T47D (cell line): Measurements from ENCODE around the gene LAMB4.

Source experiments
- DNase-seq, 2 experiments: peaks; one replicate each; pipeline versions ENCODE4 v3.0.0 to v3.0.0-alpha.2; 2011 to 2012; ENCODE audit warnings: low read depth in 1 of 2, low spot score in 1 of 2
- JUND ChIP-seq: IDR thresholded peaks from 2 replicates; pipeline ENCODE4 v1.6.1; 2012; ENCODE audit warnings: low read depth
- in situ Hi-C: cut with HindIII; loops from 2 replicates; pipeline ENCODE4 v1.10.0; 2016; ENCODE audit warnings: low sequenced_read_pairs, low pct_unique_long_range_greater_than_20kb

Gene LAMB4

DNA sequence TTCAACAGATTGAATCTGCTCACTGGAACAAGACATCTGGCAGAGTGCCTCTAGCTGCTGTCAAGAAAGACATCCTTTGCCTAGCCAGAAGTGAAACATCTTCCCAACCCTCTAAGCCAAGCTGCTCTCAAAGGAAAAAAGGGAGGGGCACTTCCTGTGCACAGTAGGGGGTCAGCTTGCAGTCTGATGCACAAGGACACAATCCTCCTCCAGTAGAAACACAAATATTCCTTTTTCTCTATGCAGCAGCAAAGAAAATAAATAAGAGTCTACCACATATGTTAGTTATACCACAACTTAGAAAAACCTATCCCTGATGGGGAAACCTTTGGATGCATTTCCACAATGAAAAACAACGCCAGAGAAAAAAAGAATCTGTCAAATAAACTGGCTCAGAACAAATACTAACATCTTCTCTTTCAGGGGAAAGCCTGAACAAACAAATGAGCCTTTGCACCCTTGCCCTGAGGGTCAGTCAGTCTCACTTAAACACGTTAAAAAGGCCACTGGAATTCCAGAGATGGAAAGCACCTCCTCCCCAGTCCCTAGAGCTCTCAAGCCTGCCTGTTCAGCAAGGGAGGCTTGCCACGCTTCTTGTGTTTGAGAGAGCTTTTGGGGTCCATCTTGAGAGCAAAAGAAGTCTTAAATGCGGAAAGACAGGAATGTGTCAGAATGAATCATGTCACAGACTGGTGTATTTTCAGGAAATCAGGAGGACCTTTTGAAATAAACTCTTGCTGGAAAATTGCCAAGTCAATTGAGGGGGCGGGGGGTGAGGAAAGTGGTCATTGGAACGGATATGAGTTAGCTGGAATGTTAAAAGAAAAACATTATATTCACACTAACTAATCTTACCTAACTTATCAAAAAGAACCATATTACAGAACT, 134.7 kb downstream of the LAMB4 start:
- DNase-seq: peak in 1 of 2 experiments; percentile 67
- TF ChIP-seq JUND: no peak
- in situ Hi-C loops: no loop called here

DNA sequence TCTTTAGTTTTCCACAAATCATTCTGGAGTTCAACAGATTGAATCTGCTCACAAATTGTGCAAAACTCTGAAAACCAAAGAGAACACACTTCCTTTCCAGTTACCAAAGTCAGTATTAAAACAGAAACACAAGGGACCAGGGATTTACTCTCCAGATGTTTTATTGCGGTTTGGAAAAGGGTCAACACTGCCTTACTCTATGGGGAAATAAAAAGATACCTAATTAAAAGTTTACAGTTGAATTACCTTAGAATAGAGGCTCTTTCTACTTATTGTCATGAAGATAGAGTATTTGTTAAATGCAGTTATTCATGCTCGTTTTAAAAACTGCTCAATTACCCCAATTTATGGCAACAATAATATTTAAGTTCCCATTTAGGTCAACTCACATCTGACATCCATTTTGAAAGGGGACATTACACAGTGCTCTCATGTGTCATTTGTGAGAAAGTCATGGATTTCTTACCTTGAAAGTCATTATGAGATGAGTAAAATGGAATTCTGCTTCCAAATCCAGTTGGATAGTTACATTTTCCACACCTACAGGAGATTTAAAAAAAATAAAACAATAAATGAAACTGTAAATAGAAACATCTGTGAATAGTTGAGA, 135.6 kb downstream of the LAMB4 start:
- DNase-seq: no peak
- in situ Hi-C loops: no loop called here
- no peak for TF ChIP-seq JUND

DNA sequence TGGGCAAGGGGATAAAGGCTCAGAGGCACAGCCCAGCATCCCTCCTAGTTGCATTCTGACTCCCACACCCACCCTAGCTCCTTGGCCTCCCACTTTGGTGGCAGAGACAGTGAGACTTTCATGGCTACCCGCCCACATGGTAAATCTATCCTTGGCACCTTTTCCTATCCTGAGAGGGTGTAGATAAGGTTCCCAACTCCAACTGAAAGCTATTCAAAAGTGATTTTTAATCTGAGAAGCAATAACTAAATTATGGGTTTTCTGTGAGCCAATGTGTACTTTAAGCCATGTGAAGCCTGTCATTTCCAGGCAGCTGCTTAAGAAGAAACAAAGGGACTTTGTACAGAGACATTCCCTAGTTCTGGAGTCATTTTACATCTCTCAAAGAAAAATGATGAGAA, 136.3 kb downstream of the LAMB4 start:
- no peak for TF ChIP-seq JUND
- in situ Hi-C loops: no loop called here

DNA sequence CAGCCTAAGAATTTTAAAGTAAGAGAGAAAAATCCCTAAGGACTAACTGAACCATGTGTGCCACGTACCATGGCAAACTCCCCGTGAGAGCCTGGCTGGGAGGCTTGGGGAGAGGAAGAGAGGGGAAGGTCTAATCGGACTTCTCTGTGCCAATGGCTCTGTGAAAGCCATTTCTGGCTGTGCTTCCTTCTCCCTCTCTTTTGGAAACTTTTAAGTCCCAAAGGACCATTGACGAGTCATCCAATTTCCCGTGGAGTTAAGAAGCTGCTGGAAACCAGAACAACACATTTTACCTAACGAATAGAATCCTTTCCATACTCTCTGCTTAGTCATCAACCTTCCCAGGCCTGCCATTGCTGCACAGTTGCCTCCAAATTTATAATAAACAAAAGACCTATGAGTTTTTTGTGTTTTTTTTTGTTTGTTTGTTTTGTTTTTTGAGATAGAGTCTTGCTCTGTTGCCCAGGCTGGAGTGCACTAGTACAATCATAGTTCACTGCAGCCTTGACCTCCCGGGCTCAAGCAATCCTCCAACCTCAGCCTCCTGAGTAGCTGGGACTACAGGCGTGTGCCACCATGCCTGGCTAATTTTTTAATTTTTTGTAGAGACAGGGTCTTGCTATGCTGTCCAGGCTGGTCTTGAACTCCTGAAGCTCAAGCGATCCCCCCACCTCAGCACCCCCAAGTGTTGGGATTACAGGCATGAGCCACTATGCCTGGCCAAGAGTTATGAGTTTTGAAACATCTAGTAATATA, 140.4 kb downstream of the LAMB4 start:
- TF ChIP-seq JUND: no peak
- DNase-seq: no peak
- in situ Hi-C loops: no loop called here

More for the DNA sequence above, 136.3 kb downstream of the LAMB4 start:
- no peak for DNase-seq

DNA sequence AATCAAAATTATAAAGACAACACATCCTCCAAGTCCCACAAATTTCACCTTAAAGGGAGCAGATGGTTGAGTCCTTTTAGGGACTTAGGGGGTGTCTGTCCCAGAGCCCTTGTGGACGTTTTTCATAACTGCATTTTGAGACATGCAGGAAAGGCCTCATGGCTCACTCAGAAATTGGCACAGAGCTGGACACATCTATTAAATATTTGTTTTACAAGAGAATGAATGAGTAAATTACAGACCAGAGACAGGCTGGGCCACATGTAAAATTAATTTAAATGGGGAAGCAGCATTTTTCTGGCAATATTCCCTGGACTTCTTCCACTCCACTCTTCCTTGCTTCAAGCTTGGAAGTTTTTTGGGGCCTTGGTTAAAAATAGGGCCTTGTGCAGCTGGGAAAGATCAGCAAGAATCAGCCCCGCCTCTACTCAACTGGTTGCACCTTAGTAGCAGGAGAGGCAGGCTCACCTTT, 147.2 kb downstream of the LAMB4 start:
- TF ChIP-seq JUND: no peak
- no peak for DNase-seq
- in situ Hi-C loops: no loop called here

DNA sequence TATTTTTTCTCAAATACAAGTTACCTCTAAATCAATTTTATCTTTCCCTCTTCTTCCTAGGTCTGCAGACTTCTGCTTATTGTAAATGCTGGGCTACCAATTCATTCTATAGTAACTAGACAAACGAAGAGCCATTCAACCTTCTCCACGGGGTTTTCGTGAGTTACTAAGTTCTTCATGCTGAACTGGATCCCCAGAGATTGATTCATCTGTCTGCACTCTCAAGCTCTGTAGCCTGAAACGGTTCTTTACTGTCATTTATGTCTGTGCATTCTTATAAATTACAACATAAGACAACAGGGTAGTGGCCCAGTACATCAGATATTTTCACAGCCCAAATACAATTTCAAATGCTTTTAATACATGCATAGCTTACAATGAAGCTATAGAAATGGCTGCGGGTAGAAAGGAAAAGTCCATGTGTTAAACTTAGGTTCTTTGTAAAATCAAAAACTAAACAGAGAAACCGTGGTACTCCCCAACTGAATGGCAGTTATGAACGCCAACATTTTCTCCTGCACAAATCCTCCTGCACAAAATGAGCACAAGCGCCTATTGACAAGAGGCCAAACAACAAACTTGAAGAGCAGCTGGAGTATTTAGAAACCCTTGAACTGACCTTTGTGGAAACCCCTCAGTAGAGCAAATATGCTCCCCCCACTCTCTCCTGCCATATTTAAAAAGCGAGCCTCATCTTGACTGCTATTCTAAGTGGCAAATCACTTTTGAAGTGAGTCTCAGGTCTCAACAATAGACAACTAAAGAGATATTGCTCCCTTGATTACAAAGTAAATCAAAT, 147.9 kb downstream of the LAMB4 start:
- DNase-seq: no peak
- in situ Hi-C loops: no loop called here
- TF ChIP-seq JUND: no peak

DNA sequence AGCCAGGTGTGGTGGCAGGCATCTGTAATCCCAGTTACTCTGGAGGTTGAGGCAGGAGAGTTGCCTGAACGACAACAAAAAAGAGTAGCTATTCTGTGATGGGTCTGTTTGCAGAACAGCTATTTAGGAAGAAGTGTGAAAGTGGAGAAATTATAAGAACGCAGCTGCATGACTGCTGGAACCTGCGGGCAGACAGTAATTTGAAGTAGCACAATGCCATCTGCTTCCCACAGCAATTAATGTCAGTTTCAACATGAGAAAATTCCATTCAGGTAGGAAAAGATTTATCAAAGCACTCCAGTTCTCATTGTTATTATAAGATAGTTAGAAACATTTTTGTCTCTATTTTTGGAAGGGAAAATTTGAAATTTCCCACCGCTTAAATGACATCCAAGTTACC, 148.7 kb downstream of the LAMB4 start:
- in situ Hi-C loops: no loop called here
- no peak for DNase-seq
- no peak for TF ChIP-seq JUND

DNA sequence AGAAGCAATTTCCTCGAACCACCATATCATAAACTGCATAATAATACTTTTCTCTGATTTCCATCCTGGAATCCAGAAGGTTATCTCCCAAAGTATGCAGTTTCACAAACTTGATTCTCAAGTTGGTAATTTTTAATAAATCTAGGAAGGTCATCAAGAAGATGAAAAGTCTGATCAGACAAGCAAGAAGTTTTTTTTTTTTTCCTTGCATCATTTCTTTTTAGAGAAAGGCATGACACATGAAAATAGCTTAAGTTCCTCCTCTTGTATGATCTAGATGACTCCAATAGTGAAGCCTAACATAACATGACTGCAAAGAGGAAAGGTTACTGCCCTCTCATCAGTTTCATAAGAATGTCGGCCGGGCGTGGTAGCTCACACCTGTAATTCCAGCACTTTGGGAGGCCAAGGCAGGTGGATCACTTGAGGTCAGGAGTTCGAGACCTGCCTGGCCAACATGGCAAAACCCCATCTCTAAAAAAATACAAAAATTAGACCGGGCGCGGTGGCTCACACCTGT, 149.4 kb downstream of the LAMB4 start:
- TF ChIP-seq JUND: no peak

DNA sequence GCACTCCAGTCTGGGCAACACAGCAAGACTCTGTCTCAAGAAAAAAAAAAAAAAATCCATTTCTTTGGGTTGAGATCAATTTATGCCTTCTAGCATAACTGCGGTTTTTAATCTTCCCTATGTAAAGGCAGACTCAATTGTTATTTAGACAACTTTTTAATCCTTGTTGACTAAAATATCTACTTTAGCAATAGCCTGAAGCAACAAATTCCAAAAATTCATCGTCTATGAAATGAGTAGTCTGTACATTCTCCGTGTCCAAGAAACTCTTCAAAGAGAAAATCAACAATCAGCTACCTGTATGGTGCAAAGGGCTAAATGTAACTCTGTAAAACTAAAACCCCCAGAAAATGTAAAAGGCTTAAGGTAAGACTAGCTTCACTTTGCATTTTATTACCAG, 150.0 kb downstream of the LAMB4 start:
- TF ChIP-seq JUND: no peak
- DNase-seq: peak in 1 of 2 experiments; percentile 42
- in situ Hi-C loops: no loop called here

More for the DNA sequence above, 149.4 kb downstream of the LAMB4 start:
- no peak for DNase-seq
- in situ Hi-C loops: no loop called here

DNA sequence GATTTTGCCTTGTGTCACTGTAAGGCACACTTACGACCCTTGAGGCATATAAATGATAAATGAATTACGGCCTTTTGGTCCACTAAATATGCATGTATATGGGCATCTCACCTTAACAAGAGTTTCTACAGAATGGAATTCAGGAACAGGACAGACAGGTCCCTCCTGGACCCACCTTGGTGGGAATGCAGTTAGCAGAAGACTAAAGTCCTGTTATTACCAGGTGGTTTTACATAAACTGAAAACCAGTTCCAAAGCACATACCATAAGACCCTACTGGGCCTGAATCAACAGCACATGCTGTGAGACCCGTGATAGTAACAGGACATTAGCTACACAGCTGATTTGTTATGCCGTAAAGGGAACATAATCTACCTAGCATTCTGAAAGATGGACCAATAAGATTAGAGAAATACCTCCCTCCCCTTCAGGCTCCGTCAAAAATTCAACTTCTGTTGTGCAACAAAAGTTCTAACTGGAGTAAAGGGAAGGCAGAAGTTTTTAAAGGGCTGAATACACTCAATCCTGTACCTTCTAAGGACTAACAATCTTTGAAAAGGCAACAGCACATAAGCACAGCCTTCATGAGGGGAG, 151.2 kb downstream of the LAMB4 start:
- TF ChIP-seq JUND: no peak
- DNase-seq: no peak
- in situ Hi-C loops: no loop called here

DNA sequence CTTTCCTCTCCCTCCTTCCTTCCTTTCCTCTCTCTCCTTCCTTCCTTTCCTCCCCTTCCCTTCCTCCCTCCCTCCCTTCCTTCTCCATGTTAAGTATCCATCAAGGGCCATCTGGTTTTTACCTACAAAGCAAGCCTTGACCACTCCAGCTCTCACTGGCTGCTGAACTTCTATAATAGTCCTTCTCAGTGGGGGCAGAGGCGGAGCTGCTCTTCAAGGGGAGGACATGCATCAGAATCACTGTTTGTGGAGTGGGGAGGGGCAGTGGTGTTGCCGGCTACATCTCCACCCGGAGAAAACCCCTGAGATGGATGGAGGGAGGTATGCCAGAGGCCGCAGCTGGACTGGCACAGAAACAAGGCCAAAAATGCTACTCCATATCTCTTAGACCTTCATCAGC, 153.1 kb downstream of the LAMB4 start:
- no peak for TF ChIP-seq JUND
- DNase-seq: no peak
- in situ Hi-C loops: no loop called here

DNA sequence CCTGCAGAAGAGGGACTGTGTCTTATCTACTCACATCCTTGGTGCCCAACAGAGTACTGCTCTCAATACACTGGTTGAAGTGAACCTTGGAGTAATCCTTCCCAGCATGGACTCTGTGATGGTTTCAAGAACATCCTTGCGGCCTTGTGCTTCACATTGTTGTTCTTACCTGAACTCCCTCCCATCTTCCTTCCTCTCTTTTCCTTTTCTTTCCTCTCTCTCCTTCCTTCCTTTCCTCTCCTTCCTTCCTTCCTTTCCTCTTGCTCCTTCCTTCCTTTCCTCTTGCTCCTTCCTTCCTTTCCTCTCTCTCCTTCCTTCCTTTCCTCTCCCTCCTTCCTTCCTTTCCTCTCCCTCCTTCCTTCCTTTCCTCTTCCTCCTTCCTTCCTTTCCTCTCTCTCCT, 153.5 kb downstream of the LAMB4 start:
- DNase-seq: no peak
- in situ Hi-C loops: no loop called here
- no peak for TF ChIP-seq JUND
